MM.1S (cell line): ENCODE data around the gene CEP85L.

ENCODE experiments used
- DNase-seq: peaks from one replicate; pipeline ENCODE4 v3.0.0-alpha.2; 2015
- H2AFZ ChIP-seq: fragments of 300-600 bp; sonication (generic); 2 replicates; pipeline ENCODE4 v1.6.0; 2016; ENCODE audit warnings: antibody characterized with exemption, low read length
- H3F3A ChIP-seq: fragments of 300-600 bp; sonication (generic); 2 replicates; pipeline ENCODE4 v1.6.1; 2016; ENCODE audit warnings: mild to moderate bottlenecking, antibody characterized with exemption, low read length, moderate library complexity, mixed read lengths; ENCODE audit not compliant: insufficient read depth
- H3K27ac ChIP-seq: fragments of 300-600 bp; sonication (generic); 2 replicates; pipeline ENCODE4 v1.5.1; 2016; ENCODE audit warnings: mild to moderate bottlenecking, low read length
- H3K27me3 ChIP-seq: fragments of 300-600 bp; sonication (generic); replicated peaks from 2 replicates; pipeline ENCODE4 v1.6.0; 2016; ENCODE audit warnings: low read length; ENCODE audit not compliant: insufficient read depth
- H3K36me3 ChIP-seq: fragments of 300-600 bp; sonication (generic); replicated peaks from 2 replicates; pipeline ENCODE4 v1.6.1; 2016; ENCODE audit warnings: mild to moderate bottlenecking, low read length, mixed read lengths; ENCODE audit not compliant: insufficient read depth
- H3K4me1 ChIP-seq: fragments of 300-600 bp; sonication (generic); 2 replicates; pipeline ENCODE4 v1.6.1; 2016; ENCODE audit warnings: low read length, mixed read lengths
- H3K4me2 ChIP-seq: fragments of 300-600 bp; sonication (generic); 2 replicates; pipeline ENCODE4 v1.6.0; 2016; ENCODE audit warnings: low read depth, low read length
- H3K4me3 ChIP-seq: fragments of 300-600 bp; sonication (generic); 2 replicates; pipeline ENCODE4 v1.5.1; 2016; ENCODE audit warnings: low read length, mixed read lengths
- H3K79me2 ChIP-seq: fragments of 300-600 bp; sonication (generic); 2 replicates; pipeline ENCODE4 v1.6.1; 2016; ENCODE audit warnings: mixed run types, low read length, mixed read lengths
- H3K9ac ChIP-seq: fragments of 300-600 bp; sonication (generic); 2 replicates; pipeline ENCODE4 v1.6.1; 2016; ENCODE audit warnings: low read length, mixed read lengths
- H3K9me2 ChIP-seq: fragments of 300-600 bp; sonication (generic); replicated peaks from 2 replicates; pipeline ENCODE4 v1.6.1; 2016; ENCODE audit warnings: mild to moderate bottlenecking, low read length, mixed read lengths; ENCODE audit not compliant: insufficient read depth
- H3K9me3 ChIP-seq: fragments of 300-600 bp; sonication (generic); replicated peaks from 2 replicates; pipeline ENCODE4 v1.6.1; 2016; ENCODE audit warnings: mild to moderate bottlenecking, low read length, mixed read lengths; ENCODE audit not compliant: insufficient read depth
- H4K20me1 ChIP-seq: fragments of 300-600 bp; sonication (generic); 2 replicates; pipeline ENCODE4 v1.6.1; 2016; ENCODE audit warnings: mild to moderate bottlenecking, low read length, moderate library complexity, mixed read lengths; ENCODE audit not compliant: insufficient read depth
- CTCF ChIP-seq: fragments of 300-600 bp; sonication (generic); IDR thresholded peaks from 2 replicates; pipeline ENCODE4 v1.5.1; 2016; ENCODE audit warnings: antibody characterized with exemption, low read length, mixed read lengths
- EZH2 ChIP-seq: fragments of 300-600 bp; sonication (generic); optimal IDR thresholded peaks from 2 replicates; pipeline ENCODE3; 2017; ENCODE audit warnings: low read depth, mild to moderate bottlenecking, antibody characterized with exemption, low read length, mixed read lengths
- EZH2phosphoT487 ChIP-seq: fragments of 300-600 bp; sonication (generic); IDR thresholded peaks from 2 replicates; pipeline ENCODE4 v1.6.1; 2018; ENCODE audit warnings: antibody characterized with exemption, low read length

Gene CEP85L

GRCh38 chr6:118683881-118684872 is 32.8 kb upstream of the CEP85L start:
- no peak overlapping the region for H3K27ac ChIP-seq
- no peak for DNase-seq
- no peaks in the 10 kb centered on the region for H3K9me2 ChIP-seq
- H3K4me2 ChIP-seq, result no peak overlapping the region
- H3F3A ChIP-seq, result no peaks in the 10 kb centered on the region
- no peaks in the 10 kb centered on the region for H4K20me1 ChIP-seq
- H3K4me3 ChIP-seq, result no peak overlapping the region
- H3K9me3 ChIP-seq, result no peaks in the 10 kb centered on the region
- no peaks in the 10 kb centered on the region for H3K27me3 ChIP-seq
- H3K4me1 ChIP-seq, result no peaks in the 10 kb centered on the region
- H3K79me2 ChIP-seq, result no peaks in the 10 kb centered on the region
- TF ChIP-seq EZH2phosphoT487 (no peak), CTCF (no peak), EZH2 (no peak)
- H2AFZ ChIP-seq, result no peak overlapping the region
- H3K36me3 ChIP-seq, result no peaks in the 10 kb centered on the region
- H3K9ac ChIP-seq, result no peak overlapping the region

GRCh38 chr6:118680452-118681095 is 29.2 kb upstream of the CEP85L start:
- Histone ChIP-seq H3F3A (no peaks in the 10 kb centered on the region), H3K9ac (no peak overlapping the region), H3K27ac (no peak overlapping the region)

GRCh38 chr6:118679327-118679901 is 28.0 kb upstream of the CEP85L start:
- Histone ChIP-seq H3K4me3 (no peak overlapping the region), H3K27ac (no peak overlapping the region), H3K36me3 (no peaks in the 10 kb centered on the region), H3K9me3 (no peaks in the 10 kb centered on the region), H3K4me1 (no peaks in the 10 kb centered on the region), H3K9ac (no peak overlapping the region), H3K27me3 (no peaks in the 10 kb centered on the region), H3K79me2 (no peaks in the 10 kb centered on the region), H4K20me1 (no peaks in the 10 kb centered on the region), H3F3A (no peaks in the 10 kb centered on the region), H2AFZ (no peak overlapping the region), H3K9me2 (no peaks in the 10 kb centered on the region), H3K4me2 (no peak overlapping the region)
- TF ChIP-seq EZH2phosphoT487 (no peak), CTCF (no peak), EZH2 (no peak)
- no peak for DNase-seq

More at GRCh38 chr6:118680452-118681095, 29.2 kb upstream of the CEP85L start:
- no peaks in the 10 kb centered on the region for H3K9me3 ChIP-seq
- H3K4me2 ChIP-seq, result no peak overlapping the region
- TF ChIP-seq CTCF (no peak), EZH2phosphoT487 (no peak), EZH2 (no peak)
- no peaks in the 10 kb centered on the region for H4K20me1 ChIP-seq
- H3K9me2 ChIP-seq, result no peaks in the 10 kb centered on the region
- H3K4me3 ChIP-seq, result no peak overlapping the region
- no peaks in the 10 kb centered on the region for H3K27me3 ChIP-seq
- DNase-seq, result no peak
- no peaks in the 10 kb centered on the region for H3K36me3 ChIP-seq
- H2AFZ ChIP-seq, result no peak overlapping the region
- no peaks in the 10 kb centered on the region for H3K4me1 ChIP-seq
- H3K79me2 ChIP-seq, result no peaks in the 10 kb centered on the region
